AG09309 (cell line): ENCODE data around the gene AGPAT4.
"Not testable (repeated sequence)": the region's sequence is repeated elsewhere in the genome, so short reads cannot be mapped to it uniquely, and the experiment has no call there.

Experiments
- DNase-seq: peaks from one replicate; pipeline ENCODE4 v3.0.0-alpha.2; 2010; ENCODE audit warnings: low read depth
- H3K4me3 ChIP-seq: 2 replicates; pipeline ENCODE4 v1.5.1; 2011; ENCODE audit warnings: mild to moderate bottlenecking, low read depth, low read length, moderate library complexity; ENCODE audit not compliant: control insufficient read depth
- CTCF ChIP-seq: IDR thresholded peaks from 2 replicates; pipeline ENCODE4 v1.5.1; 2011; ENCODE audit warnings: mild to moderate bottlenecking, low read depth, low read length, inconsistent platforms; ENCODE audit not compliant: insufficient read depth, control insufficient read depth; ENCODE audit errors: missing control alignments

The AGPAT4 gene

GRCh38 chr6:161230339-161230738 is 43.5 kb downstream of the AGPAT4 start:
- no peak for DNase-seq
- no peak for TF ChIP-seq CTCF

GRCh38 chr6:161228921-161229591 is 44.8 kb downstream of the AGPAT4 start:
- peak; percentile 87 for DNase-seq
- TF ChIP-seq CTCF, result no peak
- peak overlapping the region; percentile 8; the same call in 1 of the 2 replicates for H3K4me3 ChIP-seq

More at GRCh38 chr6:161230339-161230738, 43.5 kb downstream of the AGPAT4 start:
- H3K4me3 ChIP-seq, result no peak overlapping the region

- no peak for DNase-seq
- no peak for TF ChIP-seq CTCF
- no peak overlapping the region for H3K4me3 ChIP-seq
Measured at GRCh38 chr6:161228096-161228495, 45.8 kb downstream of the AGPAT4 start.

- H3K4me3 ChIP-seq, result no peak overlapping the region
- no peak for TF ChIP-seq CTCF
- no peak for DNase-seq
Measured at GRCh38 chr6:161227004-161227960, 46.6 kb downstream of the AGPAT4 start.

GRCh38 chr6:161226009-161226964 is 47.6 kb downstream of the AGPAT4 start:
- no peak for DNase-seq
- TF ChIP-seq CTCF, result no peak
- no peak overlapping the region for H3K4me3 ChIP-seq

GRCh38 chr6:161225681-161226008 is 48.2 kb downstream of the AGPAT4 start:
- TF ChIP-seq CTCF, result no peak
- no peak for DNase-seq
- no peak overlapping the region for H3K4me3 ChIP-seq

- DNase-seq, H3K4me3 ChIP-seq: not testable (repeated sequence)
Measured at GRCh38 chr6:161224951-161225680, 48.7 kb downstream of the AGPAT4 start.
